WTC11 (cell line): Measurements from ENCODE around the gene PER1. TPM values are rescaled to one million over a fixed set of nuclear protein-coding genes. Genes with fewer than 3 reads are reported as not detected.

Experiments used
- ATAC-seq: fragments of 200-7000 bp; cut with Tn5 transposase; 2 replicates; pipeline ENCODE4 v1.10.0; 2021; ENCODE audit warnings: mild to moderate bottlenecking, moderate library complexity
- CTCF ChIA-PET: fragments of 300-600 bp; sonication (Branson Sonifier 250); formaldehyde crosslinking; loops from one replicate; lab custom pipeline; 2021; ENCODE audit warnings: antibody characterized with exemption; lab: Charles Lee
- POLR2A ChIA-PET: fragments of 350-600 bp; sonication (Branson Sonifier 250); formaldehyde crosslinking; loops from one replicate; lab custom pipeline; 2021; ENCODE audit warnings: antibody characterized with exemption; lab: Charles Lee
- DNase-seq: peaks from one replicate; pipeline ENCODE4 v3.0.0; 2021; ENCODE audit warnings: low spot score
- H3K27ac Mint-ChIP-seq: 2 replicates; pipeline ENCODE4 v1.8.0; 2021; ENCODE audit warnings: mixed read lengths
- H3K27me3 Mint-ChIP-seq: 2 replicates; pipeline ENCODE4 v1.8.0; 2021; ENCODE audit warnings: low read depth, mild to moderate bottlenecking, moderate library complexity, mixed read lengths
- H3K36me3 Mint-ChIP-seq: 2 replicates; pipeline ENCODE4 v1.8.0; 2021; ENCODE audit warnings: mixed read lengths
- H3K4me1 Mint-ChIP-seq: 2 replicates; pipeline ENCODE4 v1.8.0; 2022; ENCODE audit warnings: mixed read lengths
- H3K4me3 Mint-ChIP-seq: 2 replicates; pipeline ENCODE4 v1.8.0; 2021; ENCODE audit warnings: mild to moderate bottlenecking, moderate library complexity, mixed read lengths
- H3K9me3 Mint-ChIP-seq: 2 replicates; pipeline ENCODE4 v1.8.0; 2021; ENCODE audit warnings: mixed read lengths
- ARID4B ChIP-seq: sonication (generic); formaldehyde crosslinking; IDR thresholded peaks from 2 replicates; pipeline ENCODE4 v1.8.0; 2023; ENCODE audit warnings: missing genetic modification reagents, mild to moderate bottlenecking, borderline replicate concordance
- EMX1 ChIP-seq: fragments of 250-450 bp; sonication (Bioruptor Pico); IDR thresholded peaks from 2 replicates; pipeline ENCODE4 v1.8.0; 2021; ENCODE audit warnings: mild to moderate bottlenecking
- FOXK1 ChIP-seq: sonication (generic); formaldehyde crosslinking; IDR thresholded peaks from 2 replicates; pipeline ENCODE4 v1.8.0; 2022; ENCODE audit warnings: mild to moderate bottlenecking, moderate library complexity, missing genetic modification reagents
- MXD4 ChIP-seq: fragments of 250-450 bp; sonication (Bioruptor Pico); IDR thresholded peaks from 2 replicates; pipeline ENCODE4 v1.8.0; 2021; ENCODE audit warnings: mild to moderate bottlenecking, moderate library complexity, borderline replicate concordance
- OVOL2 ChIP-seq: fragments of 250-450 bp; sonication (Bioruptor Pico); IDR thresholded peaks from 2 replicates; pipeline ENCODE4 v1.9.0; 2021; ENCODE audit warnings: mild to moderate bottlenecking, borderline replicate concordance
- PRRX2 ChIP-seq: fragments of 250-450 bp; sonication (Bioruptor Pico); IDR thresholded peaks from 2 replicates; pipeline ENCODE4 v1.8.0; 2021; ENCODE audit warnings: mild to moderate bottlenecking
- RORB ChIP-seq: fragments of 250-450 bp; sonication (Bioruptor Pico); IDR thresholded peaks from 2 replicates; pipeline ENCODE4 v1.9.0; 2021; ENCODE audit warnings: mild to moderate bottlenecking
- USF1 ChIP-seq: sonication (generic); formaldehyde crosslinking; IDR thresholded peaks from 2 replicates; pipeline ENCODE4 v1.8.0; 2022; ENCODE audit warnings: mild to moderate bottlenecking, missing genetic modification reagents
- USF2 ChIP-seq: sonication (generic); formaldehyde crosslinking; IDR thresholded peaks from 2 replicates; pipeline ENCODE4 v1.8.1; 2023; ENCODE audit warnings: mild to moderate bottlenecking, missing genetic modification reagents, moderate library complexity
- ZNF512 ChIP-seq: sonication (generic); formaldehyde crosslinking; IDR thresholded peaks from 2 replicates; pipeline ENCODE4 v1.8.1; 2022; ENCODE audit warnings: missing genetic modification reagents, borderline replicate concordance
- total RNA-seq: library from RNA; stranded (reverse); gene quantifications from 3 replicates; pipeline ENCODE4 v1.2.3, GENCODE V29; 2021
- TF ChIP-seq, protein P1 (sequence below): sonication (generic); formaldehyde crosslinking; IDR thresholded peaks from 2 replicates; pipeline ENCODE4 v1.8.1; 2023; ENCODE audit warnings: mild to moderate bottlenecking, moderate library complexity, missing genetic modification reagents
- TF ChIP-seq, protein P2 (sequence below): sonication (generic); formaldehyde crosslinking; IDR thresholded peaks from 2 replicates; pipeline ENCODE4 v1.8.0; 2023; ENCODE audit warnings: mild to moderate bottlenecking, missing genetic modification reagents
- TF ChIP-seq, protein P3 (sequence below): sonication (generic); formaldehyde crosslinking; IDR thresholded peaks from 2 replicates; pipeline ENCODE4 v1.8.1; 2022; ENCODE audit warnings: low read depth, missing genetic modification reagents, borderline replicate concordance
- TF ChIP-seq, protein P4 (sequence below): sonication (generic); formaldehyde crosslinking; IDR thresholded peaks from 2 replicates; pipeline ENCODE4 v1.8.0; 2022; ENCODE audit warnings: mild to moderate bottlenecking, missing genetic modification reagents
- TF ChIP-seq, protein P5 (sequence below): fragments of 250-450 bp; sonication (Bioruptor Pico); IDR thresholded peaks from 2 replicates; pipeline ENCODE4 v1.8.0; 2021; ENCODE audit warnings: mild to moderate bottlenecking

PER1 gene
- total RNA-seq, 1 experiment from 2014 or later = 46.9 TPM

GRCh38 chr17:8156246-8156992 is 4.2 kb upstream of the PER1 start:
- DNase-seq = peak; percentile 100
- H3K9me3 Mint-ChIP-seq = no peaks in the 10 kb centered on the region
- H3K27me3 Mint-ChIP-seq = peaks cover 3% of the 10 kb centered on the region; the same call in 1 of the 2 replicates
- ATAC-seq = peak; percentile 67
- CTCF ChIA-PET = interaction anchor here (0.8 to 2.7 kb wide), 13 partner anchors 12 to 440 kb away, joined by 3 to 14 read pairs (median 6); partner anchors contain the start of gene ALOXE3
- peaks cover 5% of the 10 kb centered on the region for H3K36me3 Mint-ChIP-seq
- H3K4me1 Mint-ChIP-seq = peaks cover 32% of the 10 kb centered on the region
- H3K27ac Mint-ChIP-seq = no peak overlapping the region
- POLR2A ChIA-PET = interaction anchor here (0.6 to 2.5 kb wide), 14 partner anchors 13 to 469 kb away, joined by 3 to 22 read pairs (median 4); partner anchors contain the start of genes AURKB, BORCS6, CTC1 and HES7
- no peak overlapping the region for H3K4me3 Mint-ChIP-seq
- TF ChIP-seq, protein P1, sequence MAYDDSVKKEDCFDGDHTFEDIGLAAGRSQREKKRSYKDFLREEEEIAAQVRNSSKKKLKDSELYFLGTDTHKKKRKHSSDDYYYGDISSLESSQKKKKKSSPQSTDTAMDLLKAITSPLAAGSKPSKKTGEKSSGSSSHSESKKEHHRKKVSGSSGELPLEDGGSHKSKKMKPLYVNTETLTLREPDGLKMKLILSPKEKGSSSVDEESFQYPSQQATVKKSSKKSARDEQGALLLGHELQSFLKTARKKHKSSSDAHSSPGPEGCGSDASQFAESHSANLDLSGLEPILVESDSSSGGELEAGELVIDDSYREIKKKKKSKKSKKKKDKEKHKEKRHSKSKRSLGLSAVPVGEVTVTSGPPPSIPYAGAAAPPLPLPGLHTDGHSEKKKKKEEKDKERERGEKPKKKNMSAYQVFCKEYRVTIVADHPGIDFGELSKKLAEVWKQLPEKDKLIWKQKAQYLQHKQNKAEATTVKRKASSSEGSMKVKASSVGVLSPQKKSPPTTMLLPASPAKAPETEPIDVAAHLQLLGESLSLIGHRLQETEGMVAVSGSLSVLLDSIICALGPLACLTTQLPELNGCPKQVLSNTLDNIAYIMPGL = no peak
- TF ChIP-seq FOXK1 (CRISPR knock-in tag) (peak; percentile 97), PRRX2 (CRISPR knock-in tag) (no peak), MXD4 (CRISPR knock-in tag) (no peak), RORB (CRISPR knock-in tag) (no peak), USF2 (CRISPR knock-in tag) (peak; percentile 70), EMX1 (CRISPR knock-in tag) (no peak), ARID4B (CRISPR knock-in tag) (peak; percentile 32; the same call in 1 of the 2 replicates), USF1 (CRISPR knock-in tag) (peak; percentile 72), ZNF512 (CRISPR knock-in tag) (no peak), OVOL2 (no peak)
- TF ChIP-seq, protein P2, sequence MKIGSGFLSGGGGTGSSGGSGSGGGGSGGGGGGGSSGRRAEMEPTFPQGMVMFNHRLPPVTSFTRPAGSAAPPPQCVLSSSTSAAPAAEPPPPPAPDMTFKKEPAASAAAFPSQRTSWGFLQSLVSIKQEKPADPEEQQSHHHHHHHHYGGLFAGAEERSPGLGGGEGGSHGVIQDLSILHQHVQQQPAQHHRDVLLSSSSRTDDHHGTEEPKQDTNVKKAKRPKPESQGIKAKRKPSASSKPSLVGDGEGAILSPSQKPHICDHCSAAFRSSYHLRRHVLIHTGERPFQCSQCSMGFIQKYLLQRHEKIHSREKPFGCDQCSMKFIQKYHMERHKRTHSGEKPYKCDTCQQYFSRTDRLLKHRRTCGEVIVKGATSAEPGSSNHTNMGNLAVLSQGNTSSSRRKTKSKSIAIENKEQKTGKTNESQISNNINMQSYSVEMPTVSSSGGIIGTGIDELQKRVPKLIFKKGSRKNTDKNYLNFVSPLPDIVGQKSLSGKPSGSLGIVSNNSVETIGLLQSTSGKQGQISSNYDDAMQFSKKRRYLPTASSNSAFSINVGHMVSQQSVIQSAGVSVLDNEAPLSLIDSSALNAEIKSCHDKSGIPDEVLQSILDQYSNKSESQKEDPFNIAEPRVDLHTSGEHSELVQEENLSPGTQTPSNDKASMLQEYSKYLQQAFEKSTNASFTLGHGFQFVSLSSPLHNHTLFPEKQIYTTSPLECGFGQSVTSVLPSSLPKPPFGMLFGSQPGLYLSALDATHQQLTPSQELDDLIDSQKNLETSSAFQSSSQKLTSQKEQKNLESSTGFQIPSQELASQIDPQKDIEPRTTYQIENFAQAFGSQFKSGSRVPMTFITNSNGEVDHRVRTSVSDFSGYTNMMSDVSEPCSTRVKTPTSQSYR (CRISPR knock-in tag) = no peak
- TF ChIP-seq, protein P3, sequence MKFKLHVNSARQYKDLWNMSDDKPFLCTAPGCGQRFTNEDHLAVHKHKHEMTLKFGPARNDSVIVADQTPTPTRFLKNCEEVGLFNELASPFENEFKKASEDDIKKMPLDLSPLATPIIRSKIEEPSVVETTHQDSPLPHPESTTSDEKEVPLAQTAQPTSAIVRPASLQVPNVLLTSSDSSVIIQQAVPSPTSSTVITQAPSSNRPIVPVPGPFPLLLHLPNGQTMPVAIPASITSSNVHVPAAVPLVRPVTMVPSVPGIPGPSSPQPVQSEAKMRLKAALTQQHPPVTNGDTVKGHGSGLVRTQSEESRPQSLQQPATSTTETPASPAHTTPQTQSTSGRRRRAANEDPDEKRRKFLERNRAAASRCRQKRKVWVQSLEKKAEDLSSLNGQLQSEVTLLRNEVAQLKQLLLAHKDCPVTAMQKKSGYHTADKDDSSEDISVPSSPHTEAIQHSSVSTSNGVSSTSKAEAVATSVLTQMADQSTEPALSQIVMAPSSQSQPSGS = no peak
- TF ChIP-seq, protein P4, sequence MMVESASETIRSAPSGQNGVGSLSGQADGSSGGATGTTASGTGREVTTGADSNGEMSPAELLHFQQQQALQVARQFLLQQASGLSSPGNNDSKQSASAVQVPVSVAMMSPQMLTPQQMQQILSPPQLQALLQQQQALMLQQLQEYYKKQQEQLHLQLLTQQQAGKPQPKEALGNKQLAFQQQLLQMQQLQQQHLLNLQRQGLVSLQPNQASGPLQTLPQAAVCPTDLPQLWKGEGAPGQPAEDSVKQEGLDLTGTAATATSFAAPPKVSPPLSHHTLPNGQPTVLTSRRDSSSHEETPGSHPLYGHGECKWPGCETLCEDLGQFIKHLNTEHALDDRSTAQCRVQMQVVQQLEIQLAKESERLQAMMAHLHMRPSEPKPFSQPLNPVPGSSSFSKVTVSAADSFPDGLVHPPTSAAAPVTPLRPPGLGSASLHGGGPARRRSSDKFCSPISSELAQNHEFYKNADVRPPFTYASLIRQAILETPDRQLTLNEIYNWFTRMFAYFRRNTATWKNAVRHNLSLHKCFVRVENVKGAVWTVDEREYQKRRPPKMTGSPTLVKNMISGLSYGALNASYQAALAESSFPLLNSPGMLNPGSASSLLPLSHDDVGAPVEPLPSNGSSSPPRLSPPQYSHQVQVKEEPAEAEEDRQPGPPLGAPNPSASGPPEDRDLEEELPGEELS (CRISPR knock-in tag) = no peak
- TF ChIP-seq, protein P5, sequence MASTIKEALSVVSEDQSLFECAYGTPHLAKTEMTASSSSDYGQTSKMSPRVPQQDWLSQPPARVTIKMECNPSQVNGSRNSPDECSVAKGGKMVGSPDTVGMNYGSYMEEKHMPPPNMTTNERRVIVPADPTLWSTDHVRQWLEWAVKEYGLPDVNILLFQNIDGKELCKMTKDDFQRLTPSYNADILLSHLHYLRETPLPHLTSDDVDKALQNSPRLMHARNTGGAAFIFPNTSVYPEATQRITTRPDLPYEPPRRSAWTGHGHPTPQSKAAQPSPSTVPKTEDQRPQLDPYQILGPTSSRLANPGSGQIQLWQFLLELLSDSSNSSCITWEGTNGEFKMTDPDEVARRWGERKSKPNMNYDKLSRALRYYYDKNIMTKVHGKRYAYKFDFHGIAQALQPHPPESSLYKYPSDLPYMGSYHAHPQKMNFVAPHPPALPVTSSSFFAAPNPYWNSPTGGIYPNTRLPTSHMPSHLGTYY (CRISPR knock-in tag) = no peak
